GM20000 (cell line): Measurements from ENCODE around the gene MYL11.

Experiments used
- DNase-seq: peaks from one replicate; pipeline ENCODE4 v3.0.0; 2012; ENCODE audit warnings: low spot score
- TF ChIP-seq, protein P1 (sequence below): IDR thresholded peaks from 2 replicates; pipeline ENCODE4 v1.5.1; 2012; ENCODE audit warnings: mild to moderate bottlenecking, control low read depth; ENCODE audit errors: extremely low read depth, missing control alignments

The MYL11 gene

DNA sequence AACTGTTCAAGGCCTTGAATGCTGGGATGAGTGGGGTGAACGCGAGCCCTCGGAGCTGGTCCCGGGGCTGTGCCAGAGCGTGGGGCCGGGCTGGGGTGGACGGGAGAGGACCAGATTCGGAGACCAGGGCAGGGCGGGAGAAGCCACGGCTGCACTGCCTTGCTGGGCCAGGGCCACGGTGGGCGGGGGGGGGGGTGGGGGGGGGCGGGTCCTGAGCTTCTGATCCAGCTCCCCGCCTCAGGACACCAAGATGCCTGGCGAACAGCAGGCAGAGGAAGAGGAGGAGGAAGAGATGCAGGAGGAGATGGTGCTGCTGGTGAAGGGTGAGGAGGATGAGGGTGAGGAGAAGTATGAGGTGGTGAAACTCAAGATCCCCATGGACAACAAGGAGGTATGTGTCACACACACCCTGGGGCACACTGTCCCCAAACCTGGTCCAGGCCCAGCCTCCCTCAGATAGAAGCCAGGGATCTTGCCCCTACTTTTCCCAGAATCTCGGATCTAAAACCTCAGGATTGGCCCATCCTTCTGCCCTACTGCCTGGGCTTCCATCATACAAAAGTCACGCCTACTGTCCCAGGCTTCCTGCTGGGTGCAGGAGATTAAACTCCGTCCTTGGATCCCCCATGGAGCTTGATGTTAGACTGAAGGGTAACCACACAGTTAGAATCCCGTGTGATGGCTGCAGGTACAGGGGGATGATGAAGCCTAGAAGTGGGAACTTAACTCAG lies 33.4 kb downstream of the MYL11 start:
- no peak for DNase-seq

DNA sequence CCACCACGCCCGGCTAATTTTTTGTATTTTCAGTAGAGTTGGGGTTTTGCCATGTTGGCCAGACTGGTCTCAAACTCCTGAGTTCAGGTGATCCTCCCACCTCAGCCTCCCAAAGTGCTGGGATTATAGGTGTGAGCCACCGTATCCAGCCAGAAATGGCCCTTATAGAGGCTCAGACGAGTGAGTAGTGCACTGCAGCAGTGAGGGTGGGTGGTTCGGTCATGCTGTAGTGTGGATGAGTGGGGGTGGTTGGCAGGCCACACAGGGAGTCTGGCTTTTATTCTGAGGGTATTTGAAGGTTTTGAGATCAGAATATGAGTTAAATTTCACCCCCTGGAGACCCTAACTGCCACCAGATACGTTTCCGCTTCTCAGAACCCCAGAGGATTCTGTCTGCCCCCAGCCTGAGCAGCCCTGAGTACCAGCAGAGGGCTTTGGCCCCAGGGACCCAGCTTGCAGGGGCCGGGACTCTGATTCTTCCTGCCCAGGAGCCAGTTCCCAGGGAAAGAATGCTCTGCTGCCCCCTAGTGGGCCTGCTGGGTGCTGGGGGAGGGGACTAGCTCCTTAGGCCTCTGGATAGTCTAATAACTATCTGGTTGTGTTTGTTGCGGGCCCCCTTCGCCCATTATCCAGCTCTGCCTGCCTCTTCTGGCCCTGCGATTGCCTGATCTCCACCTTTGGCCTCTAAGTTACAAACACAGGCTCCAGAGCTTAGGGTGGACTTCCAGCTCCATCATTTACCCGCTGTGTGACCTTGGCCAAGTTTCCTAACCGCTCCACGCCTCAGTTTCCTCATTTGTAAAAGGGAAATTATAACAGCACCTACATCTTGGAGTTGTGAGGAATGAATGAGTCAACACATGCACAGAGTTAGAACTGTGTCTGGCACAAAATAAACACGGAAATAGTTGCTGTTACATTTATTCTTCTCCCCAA lies 34.8 kb downstream of the MYL11 start:
- TF ChIP-seq, protein P1, sequence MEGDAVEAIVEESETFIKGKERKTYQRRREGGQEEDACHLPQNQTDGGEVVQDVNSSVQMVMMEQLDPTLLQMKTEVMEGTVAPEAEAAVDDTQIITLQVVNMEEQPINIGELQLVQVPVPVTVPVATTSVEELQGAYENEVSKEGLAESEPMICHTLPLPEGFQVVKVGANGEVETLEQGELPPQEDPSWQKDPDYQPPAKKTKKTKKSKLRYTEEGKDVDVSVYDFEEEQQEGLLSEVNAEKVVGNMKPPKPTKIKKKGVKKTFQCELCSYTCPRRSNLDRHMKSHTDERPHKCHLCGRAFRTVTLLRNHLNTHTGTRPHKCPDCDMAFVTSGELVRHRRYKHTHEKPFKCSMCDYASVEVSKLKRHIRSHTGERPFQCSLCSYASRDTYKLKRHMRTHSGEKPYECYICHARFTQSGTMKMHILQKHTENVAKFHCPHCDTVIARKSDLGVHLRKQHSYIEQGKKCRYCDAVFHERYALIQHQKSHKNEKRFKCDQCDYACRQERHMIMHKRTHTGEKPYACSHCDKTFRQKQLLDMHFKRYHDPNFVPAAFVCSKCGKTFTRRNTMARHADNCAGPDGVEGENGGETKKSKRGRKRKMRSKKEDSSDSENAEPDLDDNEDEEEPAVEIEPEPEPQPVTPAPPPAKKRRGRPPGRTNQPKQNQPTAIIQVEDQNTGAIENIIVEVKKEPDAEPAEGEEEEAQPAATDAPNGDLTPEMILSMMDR, result peak; percentile 98
- DNase-seq, result peak; percentile 93

More for the DNA sequence above, 33.4 kb downstream of the MYL11 start:
- TF ChIP-seq, protein P1, result no peak

DNA sequence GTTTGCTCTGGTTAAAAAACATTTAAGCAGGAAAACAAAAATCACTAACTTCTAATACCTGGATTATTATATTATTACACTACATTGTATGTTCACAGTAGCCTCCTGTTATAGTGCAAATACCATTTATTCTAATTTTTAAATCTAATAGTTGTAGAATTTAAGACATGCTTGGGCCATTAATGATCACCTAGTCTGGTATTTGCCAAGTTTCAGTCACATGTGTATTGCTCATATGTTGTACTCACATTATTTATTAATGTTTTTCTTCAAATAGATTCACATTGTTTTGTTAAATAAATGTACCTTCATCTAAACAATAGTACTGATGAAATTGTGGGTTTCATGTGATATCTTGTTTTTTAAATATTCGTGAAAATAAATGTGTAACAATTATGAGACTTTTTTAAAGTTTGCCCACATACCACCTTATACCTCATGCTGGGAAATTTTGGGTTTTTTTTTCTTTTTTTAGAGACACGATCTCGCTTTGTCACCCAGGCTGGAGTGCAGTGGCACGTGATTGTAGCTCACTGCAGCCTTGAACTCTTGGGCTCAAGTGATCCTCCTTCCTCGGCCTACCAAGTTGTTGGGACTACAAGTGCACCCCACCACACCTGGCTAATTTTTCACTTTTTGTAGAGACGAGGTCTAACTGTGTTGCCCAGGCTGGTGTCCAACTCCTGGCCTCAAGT lies 38.7 kb downstream of the MYL11 start:
- TF ChIP-seq, protein P1, result no peak
- DNase-seq, result no peak

DNA sequence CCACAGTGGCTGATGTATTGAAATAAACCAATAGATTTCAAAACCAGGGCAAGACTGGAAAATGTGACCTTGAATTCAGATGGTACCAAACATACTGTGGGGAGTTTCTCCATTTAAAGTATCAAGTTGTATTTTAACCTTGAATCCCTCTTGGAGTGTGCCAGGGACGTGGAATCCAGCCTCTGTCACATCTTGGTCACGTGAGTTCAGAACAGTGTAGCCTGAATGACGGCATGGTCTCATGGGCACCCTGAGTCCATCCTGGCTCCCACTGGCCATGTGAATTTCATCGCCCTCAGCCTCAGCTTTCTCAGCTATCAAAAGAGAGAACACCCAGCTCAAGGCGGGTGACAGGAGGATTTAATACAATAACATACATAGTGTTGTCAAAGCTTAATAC lies 39.6 kb downstream of the MYL11 start:
- DNase-seq, result no peak
- TF ChIP-seq, protein P1, result no peak

DNA sequence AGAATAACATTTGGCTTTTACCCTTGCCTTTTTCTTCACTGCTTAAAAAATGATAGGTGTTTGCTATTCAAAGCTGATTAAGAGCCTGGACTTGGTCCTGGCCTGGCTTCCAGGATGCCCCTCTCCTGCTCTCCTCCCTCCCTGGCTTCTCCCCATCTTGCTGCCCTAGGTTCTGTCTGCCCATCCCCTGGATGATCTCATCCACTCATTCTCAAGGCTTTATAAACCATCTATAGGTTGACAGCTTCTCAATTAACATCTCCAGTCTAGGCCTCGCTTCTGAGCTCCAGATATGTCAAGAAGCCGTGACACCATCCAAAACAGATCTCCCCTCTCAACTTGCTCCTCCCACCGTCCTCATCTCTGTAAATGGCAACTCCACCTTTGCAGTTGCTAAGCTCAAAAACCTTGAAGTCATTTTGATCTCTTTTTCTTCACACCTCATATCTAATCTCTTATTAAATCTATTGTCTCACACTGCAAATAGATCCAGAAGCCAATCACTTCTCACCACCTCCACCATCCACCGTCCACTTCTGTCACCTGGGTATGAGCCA lies 41.5 kb downstream of the MYL11 start:
- DNase-seq, result no peak
- TF ChIP-seq, protein P1, result no peak

DNA sequence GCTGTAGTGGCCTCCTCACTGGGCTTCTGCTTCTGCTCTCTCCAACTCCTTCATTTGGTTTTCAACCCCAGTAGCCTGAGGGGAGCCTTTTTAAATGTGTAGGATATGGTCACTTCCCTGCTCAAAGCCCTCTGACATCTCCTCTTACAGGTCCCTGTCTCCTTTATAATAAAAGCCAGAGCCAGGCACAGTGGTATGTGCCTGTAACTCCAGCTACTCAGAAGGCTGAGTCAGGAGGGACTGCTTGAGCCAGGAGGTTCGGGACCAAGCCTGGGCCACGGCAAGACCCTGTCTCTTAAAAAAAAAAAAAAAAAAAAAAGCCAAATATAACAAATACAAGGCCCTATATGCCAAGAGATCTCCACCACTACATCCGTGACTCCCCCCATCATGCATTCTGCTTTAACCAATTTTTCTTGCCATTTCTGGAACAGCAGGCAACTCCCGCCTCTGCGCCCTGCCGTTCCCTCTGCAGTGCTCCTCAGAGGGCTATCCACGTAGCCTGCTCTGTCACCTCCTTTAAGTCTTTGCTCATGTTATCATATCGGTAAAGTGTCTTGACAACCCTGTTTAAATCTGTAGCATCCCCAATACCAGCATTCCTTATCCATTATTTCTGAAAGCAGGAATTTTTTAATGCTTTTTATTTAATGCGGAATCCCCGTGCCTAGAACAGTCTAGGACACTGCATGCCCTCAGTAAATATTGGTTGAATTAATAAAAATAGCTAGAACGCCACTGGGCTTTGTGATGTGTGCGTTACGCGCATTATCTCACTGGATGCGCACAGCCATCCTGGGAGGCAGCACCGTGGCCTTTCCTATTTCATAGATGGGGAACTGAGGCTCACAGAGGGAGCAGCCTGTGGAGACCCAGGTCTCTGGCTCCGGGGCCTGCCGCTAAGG lies 42.3 kb downstream of the MYL11 start:
- DNase-seq, result no peak
- TF ChIP-seq, protein P1, result no peak
